ENCODE results near the gene UBAP1L.

UBAP1L gene

DNA sequence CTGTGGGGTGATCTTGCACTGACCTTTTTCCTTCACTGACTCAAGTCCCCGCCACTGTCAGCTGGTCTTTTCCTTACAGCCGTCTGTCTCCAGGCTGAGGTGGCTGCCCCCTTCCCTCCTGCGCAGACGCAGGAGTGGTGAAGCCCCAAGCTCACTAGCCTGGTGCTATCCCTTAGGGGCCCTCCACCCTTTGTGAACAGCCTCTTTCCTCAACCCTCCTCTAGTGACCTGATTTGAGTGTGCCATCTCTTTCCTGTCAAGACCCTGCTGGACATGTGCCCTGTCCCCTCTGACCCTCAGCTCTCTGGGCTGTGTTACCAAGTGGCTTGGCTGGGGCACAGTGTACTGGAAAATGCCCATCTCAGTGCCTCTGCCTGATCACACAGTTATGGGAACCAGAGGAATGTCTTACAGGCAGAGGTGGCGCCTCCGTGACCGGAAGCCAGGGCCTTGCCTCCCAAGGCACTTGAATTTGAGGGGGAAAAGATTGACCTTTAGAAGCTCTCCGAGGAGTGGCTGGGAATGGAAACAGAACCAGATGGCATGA lies 29.7 kb downstream of the UBAP1L start:
- CTCF ChIA-PET: interaction anchor here (1.0 to 3.2 kb wide), 5 partner anchors 16 to 51 kb away, joined by 3 to 17 read pairs (median 9); no protein-coding TSS in a partner anchor
- POLR2A ChIA-PET: no interaction called here
- TF ChIP-seq, protein P1, sequence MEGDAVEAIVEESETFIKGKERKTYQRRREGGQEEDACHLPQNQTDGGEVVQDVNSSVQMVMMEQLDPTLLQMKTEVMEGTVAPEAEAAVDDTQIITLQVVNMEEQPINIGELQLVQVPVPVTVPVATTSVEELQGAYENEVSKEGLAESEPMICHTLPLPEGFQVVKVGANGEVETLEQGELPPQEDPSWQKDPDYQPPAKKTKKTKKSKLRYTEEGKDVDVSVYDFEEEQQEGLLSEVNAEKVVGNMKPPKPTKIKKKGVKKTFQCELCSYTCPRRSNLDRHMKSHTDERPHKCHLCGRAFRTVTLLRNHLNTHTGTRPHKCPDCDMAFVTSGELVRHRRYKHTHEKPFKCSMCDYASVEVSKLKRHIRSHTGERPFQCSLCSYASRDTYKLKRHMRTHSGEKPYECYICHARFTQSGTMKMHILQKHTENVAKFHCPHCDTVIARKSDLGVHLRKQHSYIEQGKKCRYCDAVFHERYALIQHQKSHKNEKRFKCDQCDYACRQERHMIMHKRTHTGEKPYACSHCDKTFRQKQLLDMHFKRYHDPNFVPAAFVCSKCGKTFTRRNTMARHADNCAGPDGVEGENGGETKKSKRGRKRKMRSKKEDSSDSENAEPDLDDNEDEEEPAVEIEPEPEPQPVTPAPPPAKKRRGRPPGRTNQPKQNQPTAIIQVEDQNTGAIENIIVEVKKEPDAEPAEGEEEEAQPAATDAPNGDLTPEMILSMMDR (IDR thresholded peaks at IDR 0.05; ENCODE audit: control extremely low read depth, extremely low read depth, low read depth, missing control alignments): no peak
- no peak for DNase-seq (ENCODE audit: extremely low spot score)

DNA sequence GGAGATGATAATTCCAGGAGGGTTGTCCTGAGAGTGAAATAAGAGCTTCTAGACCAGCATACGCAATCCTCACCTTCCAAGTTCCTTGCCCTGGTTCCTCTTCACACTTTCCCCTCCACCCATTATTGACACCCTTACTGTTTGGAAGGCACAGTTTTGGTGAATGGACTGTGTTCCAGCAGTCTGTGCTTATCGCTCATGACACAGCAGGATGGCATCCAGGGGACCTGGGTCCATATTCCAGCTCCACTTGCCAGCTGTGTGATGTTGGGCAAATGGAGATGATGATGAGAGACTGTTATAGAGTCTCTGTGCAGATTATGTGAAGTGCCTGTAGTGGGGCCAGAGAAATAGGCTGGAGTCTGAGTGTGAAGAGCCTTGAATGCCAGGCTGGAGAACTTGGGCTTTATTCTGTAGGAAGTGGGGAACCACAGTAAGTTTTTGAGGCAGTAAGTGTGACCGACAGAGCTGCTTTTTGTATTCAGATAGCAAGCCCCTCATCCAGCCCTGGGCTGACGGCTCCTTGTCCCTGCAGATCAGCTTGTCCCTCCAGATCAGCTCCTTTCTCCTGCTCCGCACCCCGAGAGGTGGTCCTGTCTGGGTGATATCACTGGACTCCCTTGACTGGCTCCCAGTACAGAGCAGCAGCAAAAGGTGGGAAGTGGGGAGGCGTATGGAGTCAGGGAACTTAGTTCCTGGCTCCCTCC lies 30.3 kb downstream of the UBAP1L start:
- DNase-seq (ENCODE audit: extremely low spot score): no peak
- CTCF ChIA-PET: interaction anchor here (1.0 to 3.2 kb wide), 6 partner anchors 16 to 51 kb away, joined by 3 to 17 read pairs (median 8); no protein-coding TSS in a partner anchor
- TF ChIP-seq, protein P1 (IDR thresholded peaks at IDR 0.05; ENCODE audit: control extremely low read depth, extremely low read depth, low read depth, missing control alignments): no peak
- POLR2A ChIA-PET: no interaction called here

DNA sequence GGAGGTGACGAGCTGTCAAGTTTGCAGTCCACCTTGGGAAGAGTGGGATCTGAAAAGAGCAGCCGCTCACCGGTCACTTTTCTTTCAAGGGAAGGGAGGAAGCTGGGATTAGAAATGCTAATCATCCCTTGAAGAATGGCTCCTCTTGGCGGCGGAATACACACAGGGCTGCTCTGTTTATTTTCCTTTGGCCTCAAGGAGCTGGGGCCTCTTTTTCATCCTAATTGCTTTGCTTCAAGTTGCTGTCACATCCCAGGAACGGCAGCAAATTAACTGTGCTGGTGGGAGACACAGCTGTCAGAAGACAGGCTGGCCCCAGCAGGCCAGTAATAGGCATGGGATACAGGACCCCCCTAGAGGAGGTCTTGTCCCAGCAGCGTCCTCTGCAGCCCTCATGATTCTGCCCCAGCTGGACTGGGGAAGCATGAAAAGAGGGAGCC lies 31.7 kb downstream of the UBAP1L start:
- no peak for DNase-seq (ENCODE audit: extremely low spot score)
- ChIA-PET POLR2A (no interaction called here), CTCF (interaction anchor here (1.0 to 1.6 kb wide), 3 partner anchors 13 to 41 kb away, joined by 3 to 7 read pairs (median 5); no protein-coding TSS in a partner anchor)
- TF ChIP-seq, protein P1 (IDR thresholded peaks at IDR 0.05; ENCODE audit: control extremely low read depth, extremely low read depth, low read depth, missing control alignments): no peak

DNA sequence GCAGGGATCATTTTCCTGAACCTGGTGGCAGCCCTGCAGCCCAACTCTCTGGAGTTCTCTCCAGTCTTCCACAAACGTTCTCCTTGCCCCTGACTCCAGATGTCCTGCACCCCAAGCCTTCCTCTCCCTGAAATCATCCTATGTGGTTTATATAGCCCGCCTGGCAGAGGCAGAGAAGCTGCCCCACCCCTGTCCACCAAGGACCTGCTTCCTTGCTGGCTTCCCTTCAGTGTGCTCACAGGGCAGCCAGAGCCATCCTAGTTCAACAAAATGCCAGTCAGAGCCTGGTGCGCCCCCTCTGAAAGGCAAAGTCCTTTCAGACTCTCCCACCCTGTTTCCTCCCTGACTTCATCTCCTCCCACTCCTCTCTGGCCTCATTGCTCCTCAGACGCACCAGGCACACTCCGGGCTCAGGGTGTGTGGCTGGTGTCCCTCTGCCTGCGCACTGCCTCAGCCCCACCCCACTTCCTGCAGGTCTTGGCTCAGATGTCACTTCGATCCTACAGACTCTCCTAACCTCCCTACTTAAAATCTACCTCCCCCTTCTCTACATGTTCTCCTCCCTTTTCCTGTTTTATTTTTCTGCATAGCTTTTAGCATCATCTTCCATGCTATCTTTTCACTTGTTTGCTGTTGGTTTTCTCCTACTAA lies 32.6 kb downstream of the UBAP1L start:
- ChIA-PET CTCF (interaction anchor here (1.0 to 1.6 kb wide), 2 partner anchors 13 to 28 kb away, joined by 5 to 7 read pairs; no protein-coding TSS in a partner anchor), POLR2A (no interaction called here)
- no peak for DNase-seq (ENCODE audit: extremely low spot score)
- TF ChIP-seq, protein P1 (IDR thresholded peaks at IDR 0.05; ENCODE audit: control extremely low read depth, extremely low read depth, low read depth, missing control alignments): no peak

DNA sequence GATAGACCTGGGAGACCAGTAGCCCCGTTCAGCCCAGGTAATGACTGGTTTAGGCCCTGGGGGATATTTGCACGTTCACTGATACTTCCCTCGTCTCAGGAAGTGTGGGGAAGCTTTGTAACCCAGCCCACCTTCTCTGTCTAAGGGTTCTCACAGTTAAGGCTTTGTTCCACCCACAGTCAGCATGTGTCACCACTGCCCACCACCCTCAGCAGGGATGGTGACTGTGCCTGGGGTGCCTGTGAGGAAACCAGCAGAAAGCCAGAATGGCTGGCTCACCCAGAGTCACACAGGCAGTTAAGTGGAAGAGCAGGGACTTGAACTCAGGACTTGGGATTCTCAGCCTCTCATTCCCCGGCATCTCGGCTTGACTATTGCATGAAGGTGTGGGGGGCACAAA lies 33.2 kb downstream of the UBAP1L start:
- no peak for DNase-seq (ENCODE audit: extremely low spot score)
- TF ChIP-seq, protein P1 (IDR thresholded peaks at IDR 0.05; ENCODE audit: control extremely low read depth, extremely low read depth, low read depth, missing control alignments): no peak
- CTCF ChIA-PET: interaction anchor here (1.1 kb wide), 2 partner anchors 39 to 48 kb away, joined by 3 to 4 read pairs; no protein-coding TSS in a partner anchor
- POLR2A ChIA-PET: no interaction called here

DNA sequence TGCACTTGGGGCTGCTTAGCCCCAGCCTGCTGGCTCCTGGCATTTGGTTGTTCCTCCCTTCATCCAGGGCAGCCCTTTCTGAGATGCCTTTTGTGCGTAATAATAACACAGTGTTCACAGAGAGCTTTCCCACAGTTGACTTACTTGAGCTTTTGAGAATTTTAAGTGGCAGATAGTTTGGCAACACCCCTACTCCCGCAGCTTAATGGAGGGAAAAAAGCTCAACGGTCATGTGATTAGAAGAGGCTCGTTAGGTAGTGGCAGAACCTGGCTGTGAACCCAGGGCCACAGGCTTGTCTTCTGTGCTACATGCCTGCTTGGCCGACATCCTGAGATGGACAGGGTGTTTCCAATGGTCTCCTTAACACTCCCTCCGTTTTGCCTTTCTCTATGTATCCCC lies 33.7 kb downstream of the UBAP1L start:
- POLR2A ChIA-PET: no interaction called here
- CTCF ChIA-PET: interaction anchor here (1.1 kb wide), 2 partner anchors 39 to 48 kb away, joined by 3 to 4 read pairs; no protein-coding TSS in a partner anchor
- no peak for DNase-seq (ENCODE audit: extremely low spot score)
- TF ChIP-seq, protein P1 (IDR thresholded peaks at IDR 0.05; ENCODE audit: control extremely low read depth, extremely low read depth, low read depth, missing control alignments): no peak
